Astrocyte (in vitro differentiated cells and primary cell): ENCODE data around the gene TACR2. TPM values are rescaled to one million over a fixed set of nuclear protein-coding genes. Genes with fewer than 3 reads are reported as not detected.

ENCODE experiments used
- DNase-seq: peaks from one replicate; pipeline ENCODE4 v3.0.0-alpha.2; 2010; ENCODE audit warnings: low read depth
- FAIRE-seq: peaks from 2 replicates; lab custom pipeline; 2011; peaks lifted over from hg19 to GRCh38; lab: Jason Lieb, UNC
- H2AFZ ChIP-seq: 2 replicates; pipeline ENCODE4 v1.6.0; 2012; ENCODE audit warnings: low read depth, low read length, inconsistent platforms
- H3K27ac ChIP-seq: 2 replicates; pipeline ENCODE4 v1.5.1; 2011; ENCODE audit warnings: low read depth, low read length, inconsistent platforms
- H3K27me3 ChIP-seq: 2 replicates; pipeline ENCODE4 v1.6.0; 2011; ENCODE audit warnings: low read length, inconsistent platforms; ENCODE audit not compliant: insufficient read depth
- H3K36me3 ChIP-seq: 2 replicates; pipeline ENCODE4 v1.5.1; 2011; ENCODE audit warnings: low read length, inconsistent platforms; ENCODE audit not compliant: insufficient read depth
- H3K4me1 ChIP-seq: 2 replicates; pipeline ENCODE4 v1.5.1; 2011; ENCODE audit warnings: low read length, inconsistent platforms; ENCODE audit not compliant: insufficient read depth
- H3K4me2 ChIP-seq: 2 replicates; pipeline ENCODE4 v1.6.0; 2012; ENCODE audit warnings: low read length, inconsistent platforms
- H3K4me3 ChIP-seq: 2 replicates; pipeline ENCODE4 v1.5.1; 2011; ENCODE audit warnings: low read depth, mild to moderate bottlenecking, low read length, inconsistent platforms; ENCODE audit not compliant: insufficient read depth
- H3K79me2 ChIP-seq: 2 replicates; pipeline ENCODE4 v1.6.0; 2012; ENCODE audit warnings: mild to moderate bottlenecking, low read length, inconsistent platforms; ENCODE audit not compliant: insufficient read depth
- H3K9ac ChIP-seq: 2 replicates; pipeline ENCODE4 v1.6.0; 2012; ENCODE audit warnings: mild to moderate bottlenecking, low read length, inconsistent platforms
- H3K9me3 ChIP-seq: 2 replicates; pipeline ENCODE4 v1.5.1; 2012; ENCODE audit warnings: low read depth, mild to moderate bottlenecking, low read length, inconsistent platforms; ENCODE audit not compliant: insufficient read depth
- H4K20me1 ChIP-seq: 2 replicates; pipeline ENCODE4 v1.6.0; 2012; ENCODE audit warnings: low read length, inconsistent platforms; ENCODE audit not compliant: insufficient read depth
- H3K27ac Mint-ChIP-seq: one replicate; pipeline ENCODE4 v1.8.0; 2021; ENCODE audit warnings: mild to moderate bottlenecking, mixed read lengths; ENCODE audit not compliant: unreplicated experiment
- H3K27me3 Mint-ChIP-seq: one replicate; pipeline ENCODE4 v1.8.0; 2021; ENCODE audit warnings: low read depth, mixed read lengths; ENCODE audit not compliant: unreplicated experiment
- H3K36me3 Mint-ChIP-seq: one replicate; pipeline ENCODE4 v1.8.0; 2021; ENCODE audit warnings: low read depth, mixed read lengths; ENCODE audit not compliant: unreplicated experiment
- H3K4me1 Mint-ChIP-seq: one replicate; pipeline ENCODE4 v1.8.0; 2021; ENCODE audit warnings: low read depth, mixed read lengths; ENCODE audit not compliant: unreplicated experiment
- H3K4me3 Mint-ChIP-seq: one replicate; pipeline ENCODE4 v1.8.0; 2021; ENCODE audit warnings: mild to moderate bottlenecking, moderate library complexity, mixed read lengths; ENCODE audit not compliant: unreplicated experiment
- H3K9me3 Mint-ChIP-seq: one replicate; pipeline ENCODE4 v1.8.0; 2021; ENCODE audit warnings: mild to moderate bottlenecking, mixed read lengths; ENCODE audit not compliant: unreplicated experiment
- EZH2 ChIP-seq: IDR thresholded peaks from 2 replicates; pipeline ENCODE4 v1.6.1; 2012; ENCODE audit warnings: mild to moderate bottlenecking, low read length, inconsistent platforms; ENCODE audit not compliant: insufficient read depth
- total RNA-seq: library from RNA; stranded (reverse); gene quantifications from 2 replicates; pipeline ENCODE4 v1.2.1, GENCODE V29; 2021
- TF ChIP-seq, protein P1 (sequence below): IDR thresholded peaks from 2 replicates; pipeline ENCODE4 v1.5.1; 2011; ENCODE audit warnings: low read depth, mild to moderate bottlenecking, inconsistent platforms, low read length, moderate library complexity; ENCODE audit not compliant: insufficient read depth

Gene TACR2
- total RNA-seq, 1 donor from 2014 or later = not detected

GRCh38 chr10:69398466-69398865, 18.3 kb downstream of the TACR2 start:
- Histone ChIP-seq H3K9me3 (no peaks in the 10 kb centered on the region), H3K4me3 (no peak overlapping the region), H4K20me1 (peaks cover 9% of the 10 kb centered on the region), H3K27me3 (no peaks in the 10 kb centered on the region), H2AFZ (no peak overlapping the region), H3K79me2 (no peaks in the 10 kb centered on the region), H3K27ac (no peak overlapping the region), H3K9ac (no peak overlapping the region), H3K4me2 (no peak overlapping the region), H3K36me3 (peaks cover 12% of the 10 kb centered on the region), H3K4me1 (no peaks in the 10 kb centered on the region)
- Mint-ChIP-seq H3K27me3 (no peaks in the 10 kb centered on the region), H3K36me3 (peaks cover 26% of the 10 kb centered on the region), H3K4me1 (no peaks in the 10 kb centered on the region), H3K9me3 (no peaks in the 10 kb centered on the region), H3K4me3 (no peak overlapping the region), H3K27ac (no peak overlapping the region)
- DNase-seq (no peak), FAIRE-seq (no peak)
- TF ChIP-seq, protein P1, sequence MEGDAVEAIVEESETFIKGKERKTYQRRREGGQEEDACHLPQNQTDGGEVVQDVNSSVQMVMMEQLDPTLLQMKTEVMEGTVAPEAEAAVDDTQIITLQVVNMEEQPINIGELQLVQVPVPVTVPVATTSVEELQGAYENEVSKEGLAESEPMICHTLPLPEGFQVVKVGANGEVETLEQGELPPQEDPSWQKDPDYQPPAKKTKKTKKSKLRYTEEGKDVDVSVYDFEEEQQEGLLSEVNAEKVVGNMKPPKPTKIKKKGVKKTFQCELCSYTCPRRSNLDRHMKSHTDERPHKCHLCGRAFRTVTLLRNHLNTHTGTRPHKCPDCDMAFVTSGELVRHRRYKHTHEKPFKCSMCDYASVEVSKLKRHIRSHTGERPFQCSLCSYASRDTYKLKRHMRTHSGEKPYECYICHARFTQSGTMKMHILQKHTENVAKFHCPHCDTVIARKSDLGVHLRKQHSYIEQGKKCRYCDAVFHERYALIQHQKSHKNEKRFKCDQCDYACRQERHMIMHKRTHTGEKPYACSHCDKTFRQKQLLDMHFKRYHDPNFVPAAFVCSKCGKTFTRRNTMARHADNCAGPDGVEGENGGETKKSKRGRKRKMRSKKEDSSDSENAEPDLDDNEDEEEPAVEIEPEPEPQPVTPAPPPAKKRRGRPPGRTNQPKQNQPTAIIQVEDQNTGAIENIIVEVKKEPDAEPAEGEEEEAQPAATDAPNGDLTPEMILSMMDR = no peak
- no peak for TF ChIP-seq EZH2

DNA sequence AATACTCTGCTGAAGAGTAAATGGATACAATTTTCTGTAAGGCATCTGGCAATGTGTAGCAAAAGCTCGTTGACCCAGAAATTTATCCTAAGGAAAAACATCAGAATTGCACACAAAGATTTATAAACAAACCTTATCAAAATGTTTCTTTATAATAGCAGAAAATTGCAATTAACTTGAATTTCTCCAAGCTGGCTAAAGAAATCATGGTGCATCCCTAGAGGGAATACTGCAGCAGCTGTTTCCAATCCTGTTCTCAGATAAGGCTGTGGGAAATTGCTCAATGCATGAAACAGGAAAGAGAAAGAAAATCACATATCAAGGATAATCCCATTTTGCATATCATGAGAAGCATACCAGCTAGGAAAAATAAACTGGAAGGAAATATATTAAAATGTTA, 18.7 kb downstream of the TACR2 start:
- TF ChIP-seq, protein P1 = no peak
- no peak for TF ChIP-seq EZH2
- H3K4me3 ChIP-seq = no peak overlapping the region
- no peak overlapping the region for H3K27ac ChIP-seq
- Mint-ChIP-seq H3K36me3 (peaks cover 25% of the 10 kb centered on the region), H3K27ac (no peak overlapping the region), H3K4me3 (no peak overlapping the region), H3K4me1 (no peaks in the 10 kb centered on the region), H3K27me3 (no peaks in the 10 kb centered on the region), H3K9me3 (no peaks in the 10 kb centered on the region)
- no peaks in the 10 kb centered on the region for H3K4me1 ChIP-seq
- H4K20me1 ChIP-seq = peaks cover 9% of the 10 kb centered on the region
- H3K9me3 ChIP-seq = no peaks in the 10 kb centered on the region
- no peak for FAIRE-seq
- no peaks in the 10 kb centered on the region for H3K79me2 ChIP-seq
- H3K27me3 ChIP-seq = no peaks in the 10 kb centered on the region
- peaks cover 12% of the 10 kb centered on the region for H3K36me3 ChIP-seq
- H2AFZ ChIP-seq = no peak overlapping the region
- no peak overlapping the region for H3K4me2 ChIP-seq
- no peak for DNase-seq
- H3K9ac ChIP-seq = no peak overlapping the region

GRCh38 chr10:69394020-69394419, 22.7 kb downstream of the TACR2 start:
- TF ChIP-seq, protein P1 = no peak
- TF ChIP-seq EZH2 = no peak
- Mint-ChIP-seq H3K4me1 (no peaks in the 10 kb centered on the region), H3K36me3 (peaks cover 17% of the 10 kb centered on the region), H3K9me3 (no peaks in the 10 kb centered on the region), H3K4me3 (no peak overlapping the region), H3K27ac (no peak overlapping the region), H3K27me3 (no peaks in the 10 kb centered on the region)
- no peaks in the 10 kb centered on the region for H3K9me3 ChIP-seq
- no peak overlapping the region for H3K27ac ChIP-seq
- FAIRE-seq (no peak), DNase-seq (no peak)
- no peaks in the 10 kb centered on the region for H3K79me2 ChIP-seq
- peaks cover 10% of the 10 kb centered on the region for H3K4me1 ChIP-seq
- no peak overlapping the region for H3K9ac ChIP-seq
- no peak overlapping the region for H3K4me3 ChIP-seq
- H3K4me2 ChIP-seq = no peak overlapping the region
- H2AFZ ChIP-seq = no peak overlapping the region
- H3K36me3 ChIP-seq = peaks cover 16% of the 10 kb centered on the region
- no peaks in the 10 kb centered on the region for H3K27me3 ChIP-seq
- H4K20me1 ChIP-seq = peaks cover 9% of the 10 kb centered on the region
